Left cardiac atrium (tissue), 4 donors: ENCODE data around the gene ZSWIM5. TPM values are rescaled to one million over a fixed set of nuclear protein-coding genes. Genes with fewer than 3 reads are reported as not detected.
"Not testable (repeated sequence)": the region's sequence is repeated elsewhere in the genome, so short reads cannot be mapped to it uniquely, and the experiment has no call there.

Experiments
- ATAC-seq, 2 donors: fragments of 200-7000 bp; cut with Tn5 transposase; one replicate each; pipeline ENCODE4 v1.9.1; 2020; ENCODE audit warnings: mild to moderate bottlenecking in 2 of 2, moderate library complexity in 2 of 2
- DNase-seq: peaks from one replicate; pipeline ENCODE4 v3.0.0-alpha.2; 2020
- intact Hi-C, 2 donors: fragments of 100-400 bp; cut with DNase I; formaldehyde crosslinking; loops; one replicate each; pipeline versions ENCODE4 v1.14.1 to v1.15.1; 2022 to 2023
- total RNA-seq, 2 donors: library from RNA; stranded (reverse); fragmentation: NEBNext Ultra II Directional; extraction: Animal tissue kit (Norgen Biotek cat#: 25700); gene quantifications; one replicate each; pipeline ENCODE4 v1.2.1, GENCODE V29; 2021
- donor health status: DM: no; HTN: yes; CAD: no.
- donor health status: DM: no; HTN: yes; CAD: no; lungs with severe emphysema.
- donor health status: DM: yes; HTN: yes; CAD: no.
- donor health status: Dilated cardiomyopathy.

The ZSWIM5 gene
- total RNA-seq, 2 donors from 2014 or later, result 1.3 to 1.5 TPM

- ATAC-seq, DNase-seq, intact Hi-C loops: not testable (repeated sequence)
Measured at GRCh38 chr1:45105486-45106155, 100.8 kb downstream of the ZSWIM5 start.

- intact Hi-C loops, result no loop called here
- ATAC-seq, result no peak
Measured at GRCh38 chr1:45103534-45103933, 102.9 kb downstream of the ZSWIM5 start.

GRCh38 chr1:45101947-45102346 lies 104.5 kb downstream of the ZSWIM5 start:
- ATAC-seq, result no peak
- intact Hi-C loops, result no loop called here
- no peak for DNase-seq

More at GRCh38 chr1:45103534-45103933, 102.9 kb downstream of the ZSWIM5 start:
- no peak for DNase-seq

GRCh38 chr1:45101528-45101927 lies 104.9 kb downstream of the ZSWIM5 start:
- intact Hi-C loops, DNase-seq, ATAC-seq: not testable (repeated sequence)

GRCh38 chr1:45097944-45098343 lies 108.5 kb downstream of the ZSWIM5 start:
- ATAC-seq, result no peak
- DNase-seq, result no peak
- intact Hi-C loops, result no loop called here

- no peak for ATAC-seq
- intact Hi-C loops, result no loop called here
- no peak for DNase-seq
Measured at GRCh38 chr1:45097079-45097478, 109.3 kb downstream of the ZSWIM5 start.

- no peak for ATAC-seq
- intact Hi-C loops, result no loop called here
Measured at GRCh38 chr1:45095450-45095849, 111.0 kb downstream of the ZSWIM5 start.

GRCh38 chr1:45094371-45094770 lies 112.0 kb downstream of the ZSWIM5 start:
- ATAC-seq, DNase-seq, intact Hi-C loops: not testable (repeated sequence)

More at GRCh38 chr1:45095450-45095849, 111.0 kb downstream of the ZSWIM5 start:
- no peak for DNase-seq

- intact Hi-C loops, result no loop called here
- DNase-seq, result no peak
- no peak for ATAC-seq
Measured at GRCh38 chr1:45093334-45093733, 113.1 kb downstream of the ZSWIM5 start.

GRCh38 chr1:45089711-45090110 lies 116.7 kb downstream of the ZSWIM5 start:
- intact Hi-C loops, result no loop called here
- ATAC-seq, result no peak

GRCh38 chr1:45084562-45084961 lies 121.8 kb downstream of the ZSWIM5 start:
- DNase-seq (no peak), ATAC-seq (no peak)
- intact Hi-C loops, result no loop called here

More at GRCh38 chr1:45089711-45090110, 116.7 kb downstream of the ZSWIM5 start:
- no peak for DNase-seq

- intact Hi-C loops, result no loop called here
- ATAC-seq (no peak), DNase-seq (no peak)
Measured at GRCh38 chr1:45079533-45079932, 126.9 kb downstream of the ZSWIM5 start.

- DNase-seq, ATAC-seq, intact Hi-C loops: not testable (repeated sequence)
Measured at GRCh38 chr1:45076959-45077358, 129.4 kb downstream of the ZSWIM5 start.

GRCh38 chr1:45071567-45071966 lies 134.8 kb downstream of the ZSWIM5 start:
- intact Hi-C loops, result no loop called here
- ATAC-seq, result no peak
- DNase-seq, result no peak

- intact Hi-C loops, result no loop called here
- DNase-seq (no peak), ATAC-seq (no peak)
Measured at GRCh38 chr1:45067806-45068205, 138.6 kb downstream of the ZSWIM5 start.

- ATAC-seq, result no peak
- intact Hi-C loops, result no loop called here
- no peak for DNase-seq
Measured at GRCh38 chr1:45065083-45065482, 141.3 kb downstream of the ZSWIM5 start.

GRCh38 chr1:45062463-45062862 lies 143.9 kb downstream of the ZSWIM5 start:
- ATAC-seq, DNase-seq, intact Hi-C loops: not testable (repeated sequence)

- ATAC-seq, result no peak
- intact Hi-C loops, result no loop called here
Measured at GRCh38 chr1:45059829-45060228, 146.6 kb downstream of the ZSWIM5 start.

GRCh38 chr1:45057542-45057941 lies 148.9 kb downstream of the ZSWIM5 start:
- DNase-seq, result no peak
- intact Hi-C loops, result no loop called here
- no peak for ATAC-seq

More at GRCh38 chr1:45059829-45060228, 146.6 kb downstream of the ZSWIM5 start:
- no peak for DNase-seq

- ATAC-seq (no peak), DNase-seq (no peak)
- intact Hi-C loops, result no loop called here
Measured at GRCh38 chr1:45051005-45051772, 155.2 kb downstream of the ZSWIM5 start.
